ENCODE results near the gene HDAC7.
A peak's percentile ranks its signal among the peaks of the same experiment; 100 is the strongest.

The HDAC7 gene

DNA sequence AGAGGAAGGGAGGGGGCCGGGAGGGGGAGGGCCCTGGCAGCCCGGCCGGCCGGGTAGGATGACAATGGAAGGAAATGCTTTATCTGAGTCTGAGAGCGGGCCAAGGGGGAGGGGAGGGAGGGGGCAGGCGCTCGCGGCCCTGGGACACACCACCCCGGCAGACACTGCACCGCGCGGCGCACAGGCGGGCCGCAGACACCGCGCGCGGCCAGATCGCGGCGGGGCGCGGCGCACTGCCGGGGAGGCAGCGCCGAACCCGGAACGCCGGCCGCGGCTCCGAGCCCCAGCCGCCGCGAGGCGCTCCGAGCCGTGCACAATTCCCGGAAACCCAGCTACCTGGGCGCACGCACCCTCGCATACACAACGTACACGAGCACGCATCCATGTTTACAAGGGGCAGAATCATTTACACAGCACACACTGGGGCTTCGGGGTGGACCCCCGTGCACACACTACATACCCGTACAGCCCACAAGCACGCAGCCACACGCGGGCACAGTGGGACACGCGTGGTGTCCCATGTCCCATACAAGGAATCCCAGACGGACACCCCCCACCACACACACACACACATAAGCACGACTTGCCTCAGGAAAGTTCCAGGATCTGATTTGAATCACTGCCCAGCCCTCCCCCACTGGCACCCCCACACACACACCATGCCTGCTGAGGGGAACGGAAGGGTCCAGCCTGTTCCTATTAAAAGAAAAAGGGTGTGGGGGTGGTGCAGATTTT lies at the start of gene HDAC7:
HDAC7 (minus strand) TSS at position 8 of the 735 bp plus-strand sequence. CDS start 118 bp downstream, outside the sequence.
- DNase-seq (ENCODE audit: low spot score): peak; percentile 84

DNA sequence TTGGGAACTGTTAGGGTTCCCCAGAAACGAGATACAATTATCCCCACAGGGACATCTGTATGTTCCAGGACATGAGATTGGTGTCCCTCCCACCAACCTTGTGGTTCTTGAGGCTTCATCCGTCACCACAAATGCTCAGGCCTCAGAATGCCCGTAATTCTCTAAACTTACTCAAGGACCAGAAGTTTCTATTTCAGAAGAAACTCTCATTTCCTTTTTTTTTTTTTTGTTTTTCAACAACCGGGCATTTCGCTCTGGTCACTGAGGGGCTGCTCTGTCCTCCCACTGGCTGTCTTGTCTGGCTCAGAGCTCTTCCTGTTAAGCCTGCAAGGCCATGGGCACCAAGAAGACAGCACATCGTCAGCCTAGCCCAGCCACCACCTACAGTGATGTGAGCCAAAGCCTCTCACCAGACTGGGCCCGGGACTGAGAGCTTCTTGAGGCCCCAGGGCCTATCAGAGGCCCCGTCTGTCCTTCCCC lies 48.9 kb upstream of the HDAC7 start:
- DNase-seq (ENCODE audit: low spot score): no peak

DNA sequence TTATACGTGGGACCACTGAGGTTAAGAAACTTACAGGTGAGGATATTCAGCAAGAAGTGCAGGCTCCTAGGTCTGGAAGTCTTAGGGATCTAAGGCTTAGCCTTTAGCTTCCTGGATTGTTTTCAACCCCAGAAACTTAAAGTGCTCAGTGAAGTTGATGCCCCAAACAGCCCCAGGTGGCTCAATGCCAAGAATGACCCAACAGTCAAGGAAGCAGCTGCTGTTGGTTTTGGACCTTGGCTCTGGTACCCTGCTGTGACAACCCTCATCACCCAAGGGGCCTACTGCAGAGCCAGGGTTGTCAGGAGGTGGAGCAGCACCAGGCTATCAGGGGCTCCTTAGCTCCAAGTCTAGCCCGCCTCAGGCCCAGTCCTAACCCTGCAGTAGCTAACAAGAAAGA lies 48.3 kb upstream of the HDAC7 start:
- no peak for DNase-seq (ENCODE audit: low spot score)

DNA sequence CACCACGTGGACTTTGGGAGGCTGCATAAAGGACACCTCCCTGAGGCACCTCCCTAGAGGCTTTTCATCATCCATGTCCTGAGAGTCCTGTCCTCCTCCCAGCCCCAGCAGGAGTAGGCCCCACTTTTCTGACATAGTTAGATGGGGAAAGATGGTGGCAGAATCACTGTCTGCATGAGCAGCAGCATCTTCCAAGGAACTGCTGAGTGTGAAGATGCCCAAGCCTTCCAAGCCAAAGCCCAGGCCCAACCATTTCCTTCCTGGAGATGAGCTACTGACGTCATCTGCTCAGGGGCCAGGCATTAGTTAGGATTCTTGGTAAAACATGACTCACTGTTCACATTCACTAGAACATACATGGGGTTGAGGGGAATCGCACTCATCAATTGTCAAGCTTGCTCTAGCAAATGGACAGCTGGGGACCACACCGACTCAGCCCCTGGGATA lies 47.8 kb upstream of the HDAC7 start:
- DNase-seq (ENCODE audit: low spot score): no peak

DNA sequence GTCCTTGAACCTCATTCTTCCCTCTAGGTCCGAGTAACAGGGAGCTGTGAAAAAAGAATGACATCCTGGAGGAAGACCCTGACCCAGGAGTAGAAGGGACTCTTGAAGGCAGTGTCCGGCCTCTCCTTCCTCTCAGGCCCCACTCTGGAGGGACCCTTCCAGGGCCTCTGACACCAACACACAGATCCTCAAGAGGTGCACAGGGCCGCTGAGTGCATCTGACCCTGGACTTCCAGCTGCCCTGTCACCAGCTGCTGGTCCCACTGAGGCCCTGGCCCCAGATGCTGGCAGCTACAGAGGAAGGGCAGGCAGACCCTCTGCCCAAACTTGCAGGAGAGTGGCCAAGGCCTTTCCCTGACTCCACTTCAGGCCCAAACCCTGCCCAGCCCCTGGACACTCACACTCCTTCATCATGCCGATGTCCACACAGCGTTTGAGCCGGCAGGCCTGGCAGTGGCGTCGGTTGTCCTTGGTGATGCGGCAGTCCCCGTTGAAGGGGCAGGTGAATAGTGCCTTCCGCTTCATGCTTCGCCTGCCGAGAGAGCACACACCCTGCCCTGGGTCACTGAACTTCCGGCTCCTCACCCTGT lies 45.0 kb upstream of the HDAC7 start:
- no peak for DNase-seq (ENCODE audit: low spot score)

DNA sequence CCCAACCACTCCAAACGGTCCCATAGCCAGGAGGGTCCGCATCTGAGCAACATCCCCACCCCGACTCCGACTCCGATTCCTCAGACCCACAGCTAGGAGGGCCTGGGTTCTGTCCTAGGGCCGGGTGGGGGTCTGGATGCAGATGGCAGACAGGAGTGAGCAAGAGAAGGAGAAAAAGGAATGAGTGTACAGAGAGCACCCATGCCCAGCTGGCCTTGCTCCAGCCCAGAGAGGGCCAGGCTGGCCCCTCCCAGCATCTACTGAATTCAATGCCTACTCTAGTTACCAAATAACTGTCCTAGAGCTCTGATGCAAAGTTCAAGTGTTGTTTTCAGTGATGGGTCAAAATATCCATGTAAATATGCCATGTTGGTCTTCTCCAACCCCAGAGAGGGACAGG lies 44.3 kb upstream of the HDAC7 start:
- DNase-seq (ENCODE audit: low spot score): no peak

DNA sequence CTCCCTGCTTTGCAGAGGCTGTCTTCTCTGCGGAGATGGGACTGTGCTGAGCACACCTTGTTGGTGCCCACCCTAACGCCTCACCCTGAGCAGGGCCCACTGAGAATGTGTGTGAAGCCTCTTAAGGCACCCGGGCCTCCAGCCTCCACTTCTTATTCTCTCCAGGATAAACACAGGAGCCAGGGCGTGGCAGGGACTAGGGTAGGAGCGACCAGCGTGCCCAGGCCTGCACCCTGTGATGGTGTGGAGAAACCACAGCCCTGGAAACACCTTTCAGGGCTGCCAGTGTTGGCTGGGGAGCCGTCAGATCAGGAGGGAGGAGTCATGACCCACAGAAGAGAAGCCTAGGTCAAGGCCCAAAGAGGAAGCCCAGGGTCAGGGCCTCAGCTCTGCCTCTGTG lies 43.8 kb upstream of the HDAC7 start:
- no peak for DNase-seq (ENCODE audit: low spot score)

DNA sequence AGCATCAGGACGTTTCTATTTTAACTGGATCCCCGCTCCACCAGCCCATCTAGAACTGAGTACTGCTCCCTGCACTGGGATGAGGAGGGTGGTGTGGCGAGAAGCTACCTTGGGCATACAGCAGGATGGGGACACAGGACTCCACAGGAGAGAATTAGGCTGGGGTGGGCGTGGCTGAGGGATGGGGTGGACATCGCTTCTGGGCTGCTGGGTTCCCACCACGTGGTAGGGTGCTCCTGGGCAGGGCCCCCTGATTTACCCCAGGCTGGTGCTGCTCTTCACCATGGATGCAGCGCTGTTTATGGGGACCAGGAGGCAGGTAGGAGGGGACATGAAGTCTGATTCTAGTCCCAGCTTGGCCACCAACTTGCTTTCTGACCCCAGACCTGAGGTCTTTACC lies 43.2 kb upstream of the HDAC7 start:
- DNase-seq (ENCODE audit: low spot score): no peak

DNA sequence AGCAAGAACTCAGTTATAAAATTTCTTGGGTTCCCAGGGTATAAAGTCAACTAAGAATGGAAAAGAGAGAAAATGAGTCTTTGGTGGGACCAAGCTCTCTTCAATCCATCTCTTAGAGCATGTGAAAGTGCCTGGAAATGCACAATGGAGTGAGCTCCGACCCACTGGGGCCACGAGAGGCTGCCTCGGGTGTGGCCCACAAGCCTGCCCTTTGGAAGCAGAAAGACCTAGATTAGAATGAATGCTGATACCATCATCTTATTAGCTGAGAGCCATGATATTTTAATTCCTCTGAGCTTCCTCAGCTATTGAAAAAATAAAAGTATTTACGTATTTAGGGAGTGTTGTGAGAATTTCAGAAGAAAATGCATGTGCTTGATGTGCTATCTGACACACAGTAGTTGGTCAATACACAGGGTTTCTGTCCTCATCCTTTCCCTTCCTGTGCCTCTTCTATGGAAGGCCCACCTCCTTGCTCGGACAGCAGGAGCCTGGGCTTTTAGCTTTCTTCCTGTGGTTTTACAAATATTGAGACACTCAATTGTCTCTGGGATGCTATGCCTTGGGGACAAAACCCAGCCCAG lies 42.6 kb upstream of the HDAC7 start:
- no peak for DNase-seq (ENCODE audit: low spot score)

DNA sequence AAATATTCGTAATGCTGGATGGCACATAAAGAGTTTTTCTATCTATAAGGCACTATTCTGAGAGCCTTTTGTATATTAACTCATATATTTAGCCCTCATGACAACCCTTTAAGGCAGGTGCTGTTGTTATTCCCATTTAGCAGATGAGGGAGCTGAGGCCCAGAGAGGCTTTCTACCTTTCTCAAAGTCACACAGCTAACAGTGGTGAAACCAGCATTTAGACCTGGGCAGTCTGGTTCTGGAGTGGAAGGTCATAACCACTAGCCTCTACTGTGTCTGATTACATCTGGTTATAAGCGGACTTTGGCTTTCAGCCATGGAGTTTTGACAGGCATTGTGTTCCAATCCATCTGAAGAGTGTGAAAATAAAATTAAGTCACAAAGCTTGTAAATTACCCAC lies 41.2 kb upstream of the HDAC7 start:
- no peak for DNase-seq (ENCODE audit: low spot score)

DNA sequence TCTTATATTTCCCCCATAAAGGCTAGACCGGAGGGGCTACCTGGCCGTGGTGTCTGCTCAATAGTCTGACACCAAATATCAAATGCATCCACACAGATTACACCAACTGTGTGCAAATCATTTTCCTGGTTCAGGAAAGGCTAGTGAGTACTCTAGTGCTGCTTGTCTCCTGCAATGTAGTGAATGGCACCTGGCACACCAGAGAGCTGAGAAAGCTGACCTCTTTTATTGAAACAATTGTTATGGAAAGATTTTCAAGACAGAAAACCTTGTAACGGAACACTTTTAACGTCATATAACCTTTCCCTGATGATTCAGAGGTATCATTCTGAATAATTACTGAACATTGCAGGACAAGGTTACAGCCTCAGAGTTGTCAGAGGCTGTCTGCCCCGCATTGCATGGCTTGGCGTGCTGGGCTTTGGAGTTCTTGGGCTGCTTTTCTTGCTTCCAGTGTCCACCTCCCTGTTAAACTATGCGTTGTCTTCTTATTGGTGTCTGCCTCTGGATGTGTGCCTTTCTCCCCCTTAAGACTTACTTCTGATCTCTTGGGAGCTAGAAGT lies 40.7 kb upstream of the HDAC7 start:
- DNase-seq (ENCODE audit: low spot score): no peak

DNA sequence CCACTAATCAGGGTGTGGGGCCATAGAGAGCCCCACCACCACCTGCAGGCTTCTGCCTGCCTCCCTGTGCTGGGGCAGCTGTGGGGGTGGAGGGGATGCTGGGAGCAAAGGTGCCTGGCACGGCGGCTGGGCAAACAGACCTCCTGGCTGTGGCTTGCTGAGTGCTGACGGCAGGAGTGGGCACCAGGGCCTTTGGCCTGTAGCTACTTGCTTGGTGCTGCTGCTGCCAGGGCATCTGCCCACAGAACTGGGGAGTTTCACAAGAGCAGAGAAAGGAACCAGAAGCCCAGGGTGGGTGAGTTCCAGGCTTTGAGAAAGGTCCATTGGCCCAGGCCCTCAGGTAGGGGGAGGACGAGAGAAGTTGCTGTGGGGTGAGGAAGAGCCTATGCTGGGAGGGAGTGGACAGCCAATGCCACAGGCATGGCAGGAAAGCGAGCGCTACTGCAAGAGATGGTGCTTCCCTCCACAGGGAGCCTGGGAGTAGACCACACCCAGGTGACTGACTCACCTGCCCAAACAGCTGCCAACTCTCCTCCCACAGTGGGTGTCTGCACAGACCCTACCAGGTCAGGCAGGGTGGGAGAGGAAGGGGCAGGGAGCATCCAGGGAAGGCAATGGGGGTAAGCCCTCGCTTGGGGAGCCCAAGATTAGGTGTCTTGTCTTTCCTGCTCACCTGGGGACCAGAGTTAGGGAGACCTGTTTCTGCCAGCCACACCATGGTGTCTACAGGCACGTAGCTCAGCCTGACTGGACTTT lies 39.0 kb upstream of the HDAC7 start:
- DNase-seq (ENCODE audit: low spot score): no peak

DNA sequence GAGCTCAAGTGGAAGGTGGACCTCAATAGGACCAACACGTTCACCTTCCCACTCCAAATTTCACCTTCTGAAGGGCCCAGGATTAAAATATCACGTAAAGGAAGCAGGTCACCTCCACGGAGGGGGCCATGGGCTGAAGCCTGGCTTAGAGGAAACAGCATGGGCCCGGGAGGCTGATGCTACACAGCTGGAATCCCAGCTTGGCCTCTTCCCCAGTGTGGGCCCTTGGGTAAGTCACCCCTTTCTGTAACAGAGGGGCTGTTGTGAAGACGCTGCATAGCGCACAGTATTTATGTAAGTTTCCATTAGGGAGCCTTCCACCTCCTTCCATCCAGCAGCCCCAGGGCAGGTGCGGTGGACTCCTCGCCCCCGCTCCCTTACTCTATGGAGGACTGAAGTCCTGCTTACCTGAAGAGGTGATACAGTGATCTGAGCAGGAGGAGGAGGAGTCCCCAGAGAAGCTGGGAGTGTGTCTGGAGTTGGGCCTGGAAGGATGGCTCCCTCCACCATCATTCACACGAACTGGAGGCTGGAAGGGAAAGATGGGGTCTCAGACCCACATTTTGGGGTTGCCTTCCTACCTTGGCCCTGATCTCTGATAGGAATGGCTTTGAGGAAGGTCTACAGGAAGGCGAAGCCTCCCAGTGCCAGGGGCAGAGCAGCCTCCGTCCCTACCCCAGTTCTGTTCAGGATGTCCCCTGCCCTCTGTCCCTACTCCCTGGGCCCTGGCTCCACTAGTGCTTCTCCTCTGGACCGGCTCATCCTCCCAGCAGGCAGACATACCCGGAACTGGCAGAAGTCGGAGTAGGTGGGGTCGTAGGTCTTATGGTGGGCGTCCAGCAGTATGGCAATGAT lies 37.2 kb upstream of the HDAC7 start:
- no peak for DNase-seq (ENCODE audit: low spot score)

DNA sequence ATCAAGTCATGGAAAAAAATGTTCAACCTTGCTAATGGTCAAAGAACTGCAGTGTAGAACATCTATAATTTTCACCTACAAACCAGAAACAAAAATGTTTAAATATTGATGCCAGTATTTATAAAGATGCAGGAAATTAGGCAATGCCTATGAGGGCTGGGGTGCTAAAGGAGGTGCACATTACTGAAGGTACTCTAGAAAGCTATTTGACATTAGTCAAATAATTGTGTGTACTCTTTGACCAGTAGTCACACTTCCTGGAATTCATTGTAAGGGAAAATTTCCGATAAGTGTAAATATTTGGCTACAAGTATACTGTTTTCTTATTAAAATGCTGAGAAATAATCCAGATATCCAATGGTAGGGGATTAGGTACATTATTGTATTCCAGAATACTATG lies 36.4 kb upstream of the HDAC7 start:
- DNase-seq (ENCODE audit: low spot score): no peak

DNA sequence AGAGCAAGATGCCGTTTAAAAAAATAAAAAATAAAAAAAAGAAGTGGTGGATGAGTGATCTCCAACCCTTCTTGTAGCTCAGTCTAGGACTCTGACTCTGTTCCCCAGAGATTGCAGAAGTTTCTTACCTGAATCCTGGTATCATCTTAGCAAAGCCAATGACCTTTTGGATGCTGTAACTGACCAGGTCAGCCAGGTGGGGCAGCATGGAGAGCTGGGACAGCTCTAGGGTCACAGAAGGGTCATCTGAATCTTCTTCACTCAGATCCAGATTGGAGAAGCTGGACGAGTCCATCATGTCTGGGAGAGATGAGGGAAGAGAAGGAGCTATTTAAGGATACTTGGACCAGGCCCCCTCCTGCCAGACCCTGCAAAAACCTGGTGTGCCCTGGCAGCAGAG lies 35.8 kb upstream of the HDAC7 start:
- DNase-seq (ENCODE audit: low spot score): no peak

DNA sequence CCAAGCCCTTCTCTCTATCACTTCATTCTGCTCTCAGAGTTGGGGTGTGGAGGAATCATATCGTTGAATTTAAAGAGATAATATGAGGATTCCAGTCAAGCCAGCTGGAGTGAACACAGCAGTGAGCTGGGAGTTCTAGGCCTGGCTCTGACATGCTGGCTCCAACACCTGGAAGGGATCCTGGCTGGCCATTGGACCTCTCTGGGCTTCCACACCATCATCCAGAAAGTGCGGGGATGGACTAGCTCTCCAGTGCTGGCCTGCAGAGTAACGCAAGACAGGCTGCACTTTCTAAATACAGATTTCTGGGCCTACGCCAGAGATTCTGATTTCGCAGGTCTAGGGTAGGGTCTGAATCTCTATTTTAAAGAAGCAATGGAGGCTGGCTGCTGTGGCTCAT lies 34.8 kb upstream of the HDAC7 start:
- no peak for DNase-seq (ENCODE audit: low spot score)

DNA sequence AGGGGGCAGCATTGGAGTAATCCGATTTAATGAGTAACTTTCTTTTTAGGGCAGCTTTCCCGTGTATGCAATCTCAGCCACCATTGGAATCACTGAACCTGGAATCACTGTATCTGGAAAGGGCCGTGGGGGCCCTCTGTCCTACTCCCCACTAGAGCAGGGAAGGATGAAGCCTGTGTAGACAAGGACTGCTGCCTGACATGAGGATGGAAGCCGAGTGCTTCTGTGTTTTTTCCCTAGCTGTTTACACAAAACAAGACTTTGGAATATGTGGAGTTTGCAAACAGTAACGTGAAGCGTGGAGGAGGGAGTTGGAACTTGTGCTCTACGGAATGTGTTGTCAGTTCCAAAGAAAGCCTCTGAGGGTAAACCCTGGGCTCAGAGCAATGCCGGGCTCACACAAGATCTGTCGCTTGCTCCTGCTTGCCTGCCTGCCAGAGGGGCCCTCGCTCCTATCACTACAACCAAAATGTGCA lies 32.4 kb upstream of the HDAC7 start:
- no peak for DNase-seq (ENCODE audit: low spot score)

DNA sequence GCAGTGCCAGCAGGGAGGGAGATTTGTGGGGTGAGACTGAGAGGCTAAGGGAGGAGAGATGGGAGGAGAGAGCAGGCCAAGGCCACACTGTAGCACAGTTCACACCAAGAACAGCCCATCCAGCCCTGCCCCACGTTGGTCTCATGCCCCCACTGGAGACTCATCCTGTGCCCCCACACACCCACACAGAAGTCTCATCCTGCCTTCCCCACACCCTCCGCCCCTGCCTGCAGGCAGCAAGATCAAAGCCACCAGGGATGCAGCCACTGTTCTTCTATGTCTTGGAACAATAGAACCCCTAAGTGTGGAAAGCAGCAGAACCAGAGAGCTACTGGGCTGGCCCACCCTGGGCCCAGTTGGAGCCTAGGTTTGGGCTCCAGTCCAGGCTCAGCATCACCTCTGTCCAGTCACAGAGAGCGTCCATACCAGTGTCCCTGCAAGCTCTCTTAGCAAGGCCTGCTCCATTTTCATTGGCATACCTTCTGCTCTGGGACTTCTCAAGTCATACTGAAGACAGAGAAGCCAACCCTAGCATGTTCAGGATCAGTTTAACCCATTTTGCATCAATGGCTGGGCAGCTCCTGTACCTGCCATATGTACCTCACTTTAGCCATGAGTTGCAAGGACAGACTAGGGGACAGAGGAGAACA lies 31.7 kb upstream of the HDAC7 start:
- no peak for DNase-seq (ENCODE audit: low spot score)

DNA sequence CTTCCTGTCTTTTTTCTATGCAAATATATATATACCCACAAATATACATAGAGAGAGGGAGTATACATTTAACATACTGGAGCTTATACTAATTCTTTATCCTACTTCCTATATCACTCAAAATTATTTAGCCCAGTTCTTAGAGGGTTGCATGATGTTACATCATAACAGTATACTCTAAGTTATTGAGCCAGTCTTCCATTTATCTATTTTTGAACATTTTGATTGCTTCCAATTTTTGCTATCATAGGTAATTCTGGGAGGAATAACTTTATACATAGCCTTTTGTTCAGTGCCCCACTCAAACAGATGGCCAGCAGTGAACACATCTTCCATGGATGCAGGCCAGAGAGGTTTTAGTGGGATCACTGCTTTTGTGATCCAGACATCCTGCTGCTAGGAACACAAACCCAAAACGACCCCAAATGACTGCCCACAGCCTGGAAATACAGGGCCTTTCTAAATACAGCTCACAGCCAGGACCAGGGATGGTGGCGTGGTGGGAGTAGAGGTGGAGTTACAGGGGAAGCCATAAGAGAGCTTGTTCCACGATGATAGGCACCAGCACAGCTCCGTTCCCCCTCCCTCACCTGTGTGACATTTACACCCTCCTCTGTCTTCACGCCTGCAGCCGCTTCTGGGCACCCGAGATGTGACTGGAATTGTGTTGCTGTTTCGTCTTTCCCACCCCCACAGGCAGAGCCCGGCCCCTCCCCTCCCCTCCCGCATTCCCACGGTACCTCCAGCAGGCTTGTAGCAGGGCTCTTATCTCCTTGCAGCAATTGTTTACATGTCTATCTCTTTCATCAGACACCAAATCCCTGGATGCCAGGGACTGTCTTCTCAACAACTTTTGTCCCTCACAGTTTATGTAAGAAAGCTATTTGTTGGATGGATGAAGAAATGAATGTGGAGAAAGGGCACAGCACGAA lies 30.7 kb upstream of the HDAC7 start:
- DNase-seq (ENCODE audit: low spot score): no peak

DNA sequence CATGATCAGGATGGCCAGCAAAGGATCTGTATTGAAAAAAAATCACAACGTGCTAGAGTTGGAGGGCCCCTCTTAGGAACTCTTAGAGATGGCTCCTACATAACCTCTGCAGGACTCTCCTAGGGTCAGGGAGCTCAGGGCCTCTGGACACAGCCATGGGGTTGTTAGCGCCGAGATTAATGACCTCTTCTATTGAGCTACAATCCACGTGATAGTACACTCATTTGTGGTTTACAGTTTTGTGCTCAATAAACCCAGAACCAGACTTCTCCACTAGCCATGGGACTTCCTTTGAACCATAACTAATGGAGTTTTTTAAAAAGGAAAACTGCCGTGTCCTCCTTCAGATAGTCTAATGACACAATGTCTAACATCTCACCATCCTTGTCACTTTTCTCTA lies 29.6 kb upstream of the HDAC7 start:
- DNase-seq (ENCODE audit: low spot score): no peak

All from putamen (tissue), 1 donor.